HUES6 (cell line): ENCODE data around the gene PHPT1.
"Not testable (repeated sequence)": the region's sequence is repeated elsewhere in the genome, so short reads cannot be mapped to it uniquely, and the experiment has no call there.

Source experiments
- H3K27ac ChIP-seq: 2 replicates; pipeline ENCODE4 v1.7.0; 2013; ENCODE audit warnings: low read depth, mild to moderate bottlenecking, low read length, inconsistent platforms
- H3K27me3 ChIP-seq: 2 replicates; pipeline ENCODE4 v1.6.1; 2013; ENCODE audit warnings: low read length; ENCODE audit not compliant: control insufficient read depth, insufficient read depth
- H3K36me3 ChIP-seq: 2 replicates; pipeline ENCODE4 v1.6.1; 2013; ENCODE audit warnings: low read length; ENCODE audit not compliant: control insufficient read depth, insufficient read depth
- H3K4me1 ChIP-seq: 2 replicates; pipeline ENCODE4 v1.6.1; 2013; ENCODE audit warnings: low read length; ENCODE audit not compliant: control insufficient read depth, insufficient read depth
- H3K4me3 ChIP-seq: 2 replicates; pipeline ENCODE4 v1.5.1; 2013; ENCODE audit warnings: low read depth, low read length
- H3K9ac ChIP-seq: one replicate; pipeline ENCODE4 v1.6.1; 2013; ENCODE audit warnings: mild to moderate bottlenecking, low read length
- H3K9me3 ChIP-seq: 2 replicates; pipeline ENCODE4 v1.6.1; 2013; ENCODE audit warnings: low read depth, low read length; ENCODE audit not compliant: control insufficient read depth, insufficient read depth

The PHPT1 gene

GRCh38 chr9:136849038-136849959, at the start of gene PHPT1:
Gene PHPT1, plus strand, starts transcription at chr9:136849409. Its CDS starts 22 bp downstream, at chr9:136849431.
- peak within 1 kb of the TSS; percentile 89 for H3K27ac ChIP-seq

GRCh38 chr9:136799854-136800657, 49.2 kb upstream of the PHPT1 start:
- peaks cover 30% of the 10 kb centered on the region for H3K4me1 ChIP-seq
- H3K27ac ChIP-seq: no peak overlapping the region
- H3K27me3 ChIP-seq: peaks cover 21% of the 10 kb centered on the region
- H3K9ac ChIP-seq: no peak overlapping the region
- peaks cover 4% of the 10 kb centered on the region; the same call in 1 of the 2 replicates for H3K36me3 ChIP-seq
- no peaks in the 10 kb centered on the region for H3K9me3 ChIP-seq
- H3K4me3 ChIP-seq: peak overlapping the region; percentile 76

More at GRCh38 chr9:136849038-136849959, at the start of gene PHPT1:
- Histone ChIP-seq H3K9me3 (no peaks in the 10 kb centered on the region), H3K4me1 (peaks cover 9% of the 10 kb centered on the region), H3K27me3 (peaks cover 5% of the 10 kb centered on the region; the same call in 1 of the 2 replicates), H3K9ac (peak within 1 kb of the TSS; percentile 84), H3K4me3 (peak within 1 kb of the TSS; percentile 97), H3K36me3 (peaks cover 20% of the 10 kb centered on the region)

- no peak overlapping the region for H3K4me3 ChIP-seq
- H3K36me3 ChIP-seq: peaks cover 16% of the 10 kb centered on the region
- no peak overlapping the region for H3K9ac ChIP-seq
Observed at GRCh38 chr9:136802321-136802720, 46.9 kb upstream of the PHPT1 start.

GRCh38 chr9:136803009-136803550, 46.1 kb upstream of the PHPT1 start:
- Histone ChIP-seq H3K36me3 (peaks cover 16% of the 10 kb centered on the region), H3K4me1 (peaks cover 20% of the 10 kb centered on the region), H3K27me3 (peaks cover 21% of the 10 kb centered on the region)
- not testable (repeated sequence) for H3K9me3 ChIP-seq, H3K9ac ChIP-seq, H3K4me3 ChIP-seq, H3K27ac ChIP-seq

More at GRCh38 chr9:136802321-136802720, 46.9 kb upstream of the PHPT1 start:
- Histone ChIP-seq H3K27ac (no peak overlapping the region), H3K9me3 (no peaks in the 10 kb centered on the region), H3K27me3 (peaks cover 21% of the 10 kb centered on the region), H3K4me1 (peaks cover 20% of the 10 kb centered on the region)

- Histone ChIP-seq H3K4me3 (no peak overlapping the region), H3K4me1 (peaks cover 20% of the 10 kb centered on the region), H3K27ac (no peak overlapping the region), H3K9me3 (no peaks in the 10 kb centered on the region), H3K9ac (no peak overlapping the region), H3K27me3 (peaks cover 16% of the 10 kb centered on the region), H3K36me3 (peaks cover 16% of the 10 kb centered on the region)
Observed at GRCh38 chr9:136803551-136804508, 45.4 kb upstream of the PHPT1 start.

- Histone ChIP-seq H3K4me1 (peaks cover 23% of the 10 kb centered on the region), H3K27ac (no peak overlapping the region), H3K27me3 (peaks cover 8% of the 10 kb centered on the region), H3K9ac (no peak overlapping the region), H3K36me3 (peaks cover 18% of the 10 kb centered on the region), H3K9me3 (no peaks in the 10 kb centered on the region), H3K4me3 (no peak overlapping the region)
Observed at GRCh38 chr9:136804509-136805206, 44.6 kb upstream of the PHPT1 start.

- no peak overlapping the region for H3K27ac ChIP-seq
- H3K27me3 ChIP-seq: 0 out of 2 replicates have a peak, but pooled peaks cover 5% of the 10 kb centered on the region
- H3K9me3 ChIP-seq: no peaks in the 10 kb centered on the region
- no peak overlapping the region for H3K9ac ChIP-seq
- H3K36me3 ChIP-seq: peaks cover 24% of the 10 kb centered on the region
- H3K4me3 ChIP-seq: no peak overlapping the region
- peaks cover 26% of the 10 kb centered on the region for H3K4me1 ChIP-seq
Observed at GRCh38 chr9:136805207-136805740, 43.9 kb upstream of the PHPT1 start.

GRCh38 chr9:136806067-136806466, 43.1 kb upstream of the PHPT1 start:
- Histone ChIP-seq H3K27ac (no peak overlapping the region), H3K9me3 (no peaks in the 10 kb centered on the region), H3K36me3 (peaks cover 25% of the 10 kb centered on the region), H3K4me3 (no peak overlapping the region), H3K9ac (no peak overlapping the region), H3K27me3 (0 out of 2 replicates have a peak, but pooled peaks cover 5% of the 10 kb centered on the region), H3K4me1 (peaks cover 21% of the 10 kb centered on the region; the same call in 1 of the 2 replicates)

- Histone ChIP-seq H3K36me3 (peaks cover 26% of the 10 kb centered on the region), H3K4me1 (peaks cover 21% of the 10 kb centered on the region; the same call in 1 of the 2 replicates), H3K4me3 (peak overlapping the region; percentile 90), H3K9ac (peak overlapping the region; percentile 93), H3K27me3 (0 out of 2 replicates have a peak, but pooled peaks cover 5% of the 10 kb centered on the region), H3K9me3 (no peaks in the 10 kb centered on the region), H3K27ac (peak overlapping the region; percentile 84; the same call in 1 of the 2 replicates)
Observed at GRCh38 chr9:136806631-136807201, 42.5 kb upstream of the PHPT1 start.
